Measurements from ENCODE around the gene ETV6. TPM values are rescaled to one million over a fixed set of nuclear protein-coding genes. Genes with fewer than 3 reads are reported as not detected.
"Not testable (repeated sequence)": the region's sequence is repeated elsewhere in the genome, so short reads cannot be mapped to it uniquely, and the experiment has no call there.

Gene ETV6
- total RNA-seq, 2 experiments from 2014 or later = 43.2 to 47.2 TPM

GRCh38 chr12:11663130-11663529 is 13.7 kb downstream of the ETV6 start:
- POLR2A ChIA-PET = interaction anchor here (0.6 kb wide), 1 partner anchor 336 kb away, joined by 12 read pairs; no protein-coding TSS in a partner anchor

GRCh38 chr12:11664101-11664500 is 14.6 kb downstream of the ETV6 start:
- ChIA-PET CTCF (interaction anchor here (2.2 kb wide), 1 partner anchor 8 kb away, joined by 6 read pairs; no protein-coding TSS in a partner anchor), POLR2A (interaction anchor here (0.6 kb wide), 1 partner anchor 335 kb away, joined by 12 read pairs; no protein-coding TSS in a partner anchor)

More at GRCh38 chr12:11663130-11663529, 13.7 kb downstream of the ETV6 start:
- CTCF ChIA-PET = no interaction called here

- POLR2A ChIA-PET = interaction anchor here (0.5 kb wide), 1 partner anchor 50 kb away, joined by 3 read pairs; no protein-coding TSS in a partner anchor
- CTCF ChIA-PET = interaction anchor here (2.2 kb wide), 1 partner anchor 11 kb away, joined by 6 read pairs; no protein-coding TSS in a partner anchor
These were observed 16.9 kb downstream of the ETV6 start for GRCh38 chr12:11666131-11667050.

- ChIA-PET POLR2A (no interaction called here), CTCF (interaction anchor here (0.7 kb wide), 1 partner anchor 962 kb away, joined by 6 read pairs; no protein-coding TSS in a partner anchor)
These were observed 17.7 kb downstream of the ETV6 start for GRCh38 chr12:11667171-11667570.

GRCh38 chr12:11668611-11669010 is 19.1 kb downstream of the ETV6 start:
- POLR2A ChIA-PET = no interaction called here
- CTCF ChIA-PET = no interaction called here

GRCh38 chr12:11669348-11669747 is 19.9 kb downstream of the ETV6 start:
- POLR2A ChIA-PET = no interaction called here
- CTCF ChIA-PET = no interaction called here

GRCh38 chr12:11672256-11673191 is 23.1 kb downstream of the ETV6 start:
- CTCF ChIA-PET = no interaction called here
- POLR2A ChIA-PET = interaction anchor here (1.2 kb wide), 1 partner anchor 16 kb away, joined by 4 read pairs; no protein-coding TSS in a partner anchor

- ChIA-PET POLR2A (no interaction called here), CTCF (interaction anchor here (1.1 kb wide), 1 partner anchor 54 kb away, joined by 3 read pairs; no protein-coding TSS in a partner anchor)
These were observed 24.4 kb downstream of the ETV6 start for GRCh38 chr12:11673666-11674461.

GRCh38 chr12:11674894-11675390 is 25.5 kb downstream of the ETV6 start:
- POLR2A ChIA-PET = no interaction called here

GRCh38 chr12:11676052-11676451 is 26.6 kb downstream of the ETV6 start:
- POLR2A ChIA-PET = no interaction called here
- CTCF ChIA-PET = no interaction called here

More at GRCh38 chr12:11674894-11675390, 25.5 kb downstream of the ETV6 start:
- CTCF ChIA-PET = interaction anchor here (1.1 kb wide), 1 partner anchor 53 kb away, joined by 3 read pairs; no protein-coding TSS in a partner anchor

GRCh38 chr12:11677093-11677492 is 27.6 kb downstream of the ETV6 start:
- ChIA-PET CTCF (no interaction called here), POLR2A (no interaction called here)

GRCh38 chr12:11677752-11678151 is 28.3 kb downstream of the ETV6 start:
- CTCF ChIA-PET = no interaction called here
- POLR2A ChIA-PET = no interaction called here

GRCh38 chr12:11678781-11679180 is 29.3 kb downstream of the ETV6 start:
- ChIA-PET POLR2A (no interaction called here), CTCF (no interaction called here)

GRCh38 chr12:11681207-11681606 is 31.7 kb downstream of the ETV6 start:
- POLR2A ChIA-PET = no interaction called here
- CTCF ChIA-PET = no interaction called here

GRCh38 chr12:11681695-11682094 is 32.2 kb downstream of the ETV6 start:
- CTCF ChIA-PET, POLR2A ChIA-PET: not testable (repeated sequence)

GRCh38 chr12:11684393-11684792 is 34.9 kb downstream of the ETV6 start:
- CTCF ChIA-PET = no interaction called here
- POLR2A ChIA-PET = no interaction called here

- POLR2A ChIA-PET = no interaction called here
- CTCF ChIA-PET = no interaction called here
These were observed 35.3 kb downstream of the ETV6 start for GRCh38 chr12:11684811-11685210.

GRCh38 chr12:11685316-11685715 is 35.8 kb downstream of the ETV6 start:
- ChIA-PET CTCF (no interaction called here), POLR2A (no interaction called here)

GRCh38 chr12:11685716-11686115 is 36.2 kb downstream of the ETV6 start:
- CTCF ChIA-PET = no interaction called here
- POLR2A ChIA-PET = no interaction called here

Data from activated CD8-positive, alpha-beta memory T cell treated with anti-CD3 and anti-CD28 coated beads for 36 hours (primary cell).